Stimulated activated CD8-positive, alpha-beta memory T cell treated with anti-CD3 and anti-CD28 coated beads, Interleukin-2, amount 100 ng/mL, for 48 hours (primary cell): Measurements from ENCODE around the gene CDH13.

ENCODE experiments used
- DNase-seq, 2 donors: peaks; one replicate each; pipeline ENCODE4 v3.0.0-alpha.2; 2020; ENCODE audit warnings: low read depth in 2 of 2

The CDH13 gene

DNA sequence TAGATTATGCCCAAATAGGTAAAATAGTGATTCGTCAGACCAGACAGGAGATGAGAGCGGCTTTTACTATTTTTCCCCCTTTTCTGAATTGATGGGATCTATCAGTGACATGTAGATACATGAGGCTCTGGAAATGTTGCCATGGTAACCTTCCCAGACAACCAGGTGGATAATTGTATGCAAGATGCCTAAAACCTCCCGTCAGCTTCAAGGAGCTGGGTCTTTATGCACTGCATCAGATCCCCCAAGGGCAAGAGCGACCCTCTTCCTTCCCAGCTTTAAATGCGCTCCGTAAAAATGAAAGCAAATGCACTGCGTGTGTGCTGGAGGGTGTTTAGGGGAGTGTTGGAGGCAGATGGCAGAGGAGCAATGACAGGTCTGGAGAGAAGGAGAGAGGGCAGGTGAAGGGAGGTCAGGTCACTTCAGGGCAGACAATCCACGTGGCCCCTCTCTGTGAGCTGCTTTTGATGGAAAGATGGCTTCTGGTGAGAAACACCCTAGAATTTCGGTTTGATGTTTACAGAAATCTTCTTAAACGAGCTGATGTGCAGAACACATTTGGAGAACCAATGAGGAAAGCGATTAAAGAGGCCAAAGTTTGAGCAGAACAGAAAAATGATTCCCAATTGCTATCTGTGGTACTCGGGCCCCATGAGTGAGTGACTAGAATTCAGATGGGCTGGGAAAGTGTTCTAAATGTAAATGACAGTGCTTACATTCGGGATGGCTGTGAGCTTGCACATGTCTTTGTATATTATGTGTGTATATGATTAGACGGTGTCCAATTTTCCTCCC is 719.3 kb downstream of the CDH13 start:
- DNase-seq = no peak

DNA sequence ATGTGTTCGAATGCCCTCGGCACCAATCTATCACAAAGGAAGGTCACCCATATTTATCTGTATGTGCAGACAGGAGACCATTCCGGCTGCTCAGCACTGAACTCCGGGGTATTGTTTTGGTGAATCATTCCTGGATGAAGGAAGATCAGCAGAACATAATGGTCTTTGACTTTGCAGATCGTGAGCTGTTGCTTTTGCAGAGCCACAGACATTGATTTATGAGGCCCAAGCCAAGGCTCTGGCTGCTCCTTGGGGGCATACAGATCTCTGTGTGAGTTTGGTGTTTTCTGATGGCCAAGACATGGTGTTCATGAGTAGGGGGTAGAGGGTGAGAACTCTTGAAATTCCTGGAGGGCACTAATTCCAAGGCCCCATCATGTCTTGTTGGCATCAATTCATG is 722.2 kb downstream of the CDH13 start:
- DNase-seq = no peak

DNA sequence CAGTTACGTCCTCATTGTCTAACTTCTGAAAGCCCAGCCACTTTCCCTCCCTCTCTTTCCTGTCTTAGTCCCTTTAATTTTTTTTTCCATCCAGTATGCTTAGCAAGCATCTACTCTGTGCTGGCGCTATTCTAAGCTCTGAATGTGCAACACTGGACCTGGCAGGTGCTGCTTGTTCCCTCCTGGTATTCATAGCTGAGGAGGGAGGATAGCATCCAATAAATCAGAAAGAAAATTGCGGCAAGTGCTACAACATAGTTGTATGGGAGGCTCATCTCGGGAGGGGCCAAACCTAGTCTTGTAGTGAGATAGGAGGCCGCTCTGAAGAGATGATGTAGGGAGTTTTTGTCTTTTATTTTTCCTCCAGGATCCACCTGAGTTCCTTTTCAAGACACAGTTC is 723.7 kb downstream of the CDH13 start:
- DNase-seq = no peak

DNA sequence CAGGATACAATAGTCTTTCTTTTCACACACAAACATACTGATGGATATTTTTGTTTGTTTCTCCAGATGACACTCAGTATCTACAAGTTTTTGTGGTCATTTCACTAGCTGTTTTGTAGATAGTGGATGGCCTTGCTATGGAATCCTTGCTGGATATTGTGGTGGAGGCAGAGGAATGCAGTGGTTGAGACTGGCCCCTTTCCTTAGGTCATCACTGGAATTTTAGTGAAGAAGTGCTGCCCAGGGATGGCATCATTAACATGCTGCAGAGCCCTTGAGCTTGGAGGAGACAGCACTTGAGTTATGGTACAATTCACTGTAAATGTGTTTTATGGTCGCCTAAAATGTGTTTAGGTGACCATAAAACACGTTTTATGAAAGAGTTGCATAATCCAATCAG is 725.1 kb downstream of the CDH13 start:
- DNase-seq = no peak

DNA sequence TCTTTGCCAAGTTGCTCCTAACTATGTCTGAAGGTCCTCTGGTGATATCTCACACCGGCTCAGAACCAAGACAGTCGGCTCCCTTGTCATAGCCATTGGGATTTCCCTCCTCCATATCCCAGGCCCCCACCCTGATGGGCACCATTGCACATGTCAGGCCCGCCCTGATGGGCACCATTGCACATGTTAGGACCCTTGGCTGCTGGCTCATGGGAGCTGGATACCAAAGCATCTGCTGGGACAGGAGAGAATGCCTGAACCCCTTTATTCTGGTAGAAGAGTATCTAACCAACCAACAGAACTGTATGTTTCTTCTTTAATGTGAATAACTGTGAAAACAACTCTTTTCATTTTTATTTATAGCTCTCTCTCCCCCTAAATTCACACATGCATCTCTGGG is 726.5 kb downstream of the CDH13 start:
- DNase-seq = no peak

DNA sequence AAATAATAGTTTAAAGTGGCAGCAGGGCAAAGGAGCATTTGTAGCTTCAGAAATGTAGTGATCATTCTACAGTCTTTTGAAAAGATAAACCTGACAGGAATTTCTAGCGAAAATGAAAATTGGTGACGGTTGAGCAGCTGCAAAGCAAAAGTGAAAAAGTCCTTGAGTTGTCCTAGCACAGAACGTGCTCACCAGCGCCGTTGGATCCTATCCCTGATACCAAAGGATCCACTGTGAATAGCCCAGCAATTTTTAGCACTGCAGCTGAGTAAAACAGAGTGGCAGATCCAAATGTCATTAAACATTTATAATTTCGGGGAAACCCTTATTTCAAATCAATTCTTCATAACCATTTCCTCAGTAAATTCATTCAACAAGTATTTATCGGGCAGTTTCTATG is 727.2 kb downstream of the CDH13 start:
- no peak for DNase-seq

DNA sequence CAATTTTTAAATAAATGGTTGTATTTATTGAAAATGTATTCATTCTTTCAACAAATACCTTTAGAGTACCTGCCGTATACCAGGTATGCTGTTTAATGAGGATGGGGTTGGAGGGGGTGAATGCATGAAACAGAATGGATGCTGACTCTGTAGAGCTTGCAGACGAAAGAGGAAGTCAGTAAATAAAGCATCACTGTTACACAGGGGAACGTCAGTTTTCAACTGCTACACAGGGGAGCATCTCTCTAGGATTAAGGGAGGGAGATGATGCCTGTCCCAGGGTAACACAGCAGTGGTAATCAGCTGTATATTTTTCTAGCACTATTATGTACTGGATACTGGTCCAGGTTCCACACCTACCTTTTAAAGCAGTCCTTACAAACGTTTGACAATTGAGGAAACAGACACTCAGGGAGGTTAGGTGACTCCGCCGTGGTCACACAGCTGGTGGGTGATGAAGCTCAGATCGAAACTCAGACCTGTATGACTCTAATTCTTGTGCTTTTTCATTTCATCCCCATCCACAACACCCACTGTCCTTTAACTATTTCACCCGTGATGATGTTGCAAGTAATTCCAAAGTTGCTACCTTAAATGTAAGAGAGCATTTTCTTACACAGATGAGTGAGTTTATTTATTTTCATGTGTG is 728.9 kb downstream of the CDH13 start:
- DNase-seq = no peak

DNA sequence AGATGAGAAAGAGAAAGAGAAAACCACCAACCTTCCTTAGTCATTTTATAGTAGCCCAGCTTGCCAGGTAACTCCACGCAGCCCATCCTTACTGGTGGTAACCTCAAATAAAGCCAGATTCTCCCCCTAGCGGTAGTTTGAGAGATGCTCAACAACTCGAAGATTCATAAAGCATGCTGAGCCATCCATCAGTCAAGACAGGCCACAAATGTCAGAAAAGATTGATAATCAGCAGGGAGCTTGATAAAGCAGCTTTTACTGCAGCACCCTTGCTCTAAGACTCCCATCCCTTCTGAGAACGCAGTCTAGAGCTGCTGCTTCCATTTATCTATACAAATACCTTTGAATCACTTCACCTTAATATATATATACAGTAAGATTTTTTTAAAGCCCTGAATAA is 729.5 kb downstream of the CDH13 start:
- no peak for DNase-seq

DNA sequence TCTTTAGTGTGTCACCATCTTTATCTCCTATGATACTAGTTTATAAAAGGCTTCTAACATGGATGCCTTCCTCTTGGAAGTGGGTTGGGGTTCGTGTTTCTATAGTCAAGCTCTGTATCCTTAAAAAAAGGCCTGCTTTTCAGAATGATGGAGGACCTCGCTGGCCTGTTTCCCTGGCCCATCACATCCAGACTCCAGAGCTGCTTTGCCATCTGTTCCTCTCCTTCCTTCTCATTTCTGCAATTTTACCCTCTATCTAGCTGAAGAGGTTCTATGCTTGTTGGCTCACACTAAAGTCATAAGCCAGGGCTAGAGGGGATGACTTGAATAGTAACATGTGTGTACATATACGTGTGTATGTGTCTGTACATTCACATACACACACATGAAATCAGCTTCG is 730.2 kb downstream of the CDH13 start:
- DNase-seq = no peak

DNA sequence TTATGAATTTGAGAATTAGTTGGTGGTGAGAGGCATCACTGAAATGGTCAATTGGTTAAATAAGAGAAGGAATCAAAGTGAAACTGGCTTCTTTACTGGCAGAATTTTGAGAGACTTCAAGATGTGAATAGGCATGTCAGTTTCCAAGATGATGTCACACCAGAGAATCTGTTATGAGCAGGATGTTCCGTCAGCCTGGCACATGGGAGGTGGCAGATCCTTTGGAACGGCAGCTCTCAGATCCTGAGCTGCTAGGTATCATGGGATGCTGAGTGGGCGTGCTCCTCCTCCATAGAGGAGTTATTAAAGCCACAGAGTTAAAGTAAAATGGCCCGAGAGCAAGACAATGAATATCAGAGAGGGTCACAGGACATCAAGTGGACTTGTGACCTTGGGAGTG is 736.8 kb downstream of the CDH13 start:
- DNase-seq = no peak

DNA sequence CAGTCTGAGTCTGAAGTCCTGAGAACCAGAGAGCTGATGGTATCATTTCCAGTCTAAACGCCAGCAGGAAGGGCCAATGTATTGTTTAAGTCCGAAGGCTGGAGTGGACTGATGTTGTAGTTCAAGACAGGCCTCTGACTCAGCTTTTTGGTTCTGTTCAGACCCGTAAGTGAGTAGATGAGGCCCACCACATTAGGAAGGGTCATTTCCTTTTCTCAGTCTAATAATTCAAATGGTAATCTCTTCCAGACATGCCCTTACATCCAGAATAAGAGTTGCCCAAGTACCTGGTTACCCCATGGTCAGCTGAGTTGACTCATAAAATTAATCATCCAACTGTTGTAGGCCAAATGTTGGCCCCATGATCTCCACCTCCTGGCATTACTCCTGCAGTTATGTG is 738.4 kb downstream of the CDH13 start:
- DNase-seq = no peak

DNA sequence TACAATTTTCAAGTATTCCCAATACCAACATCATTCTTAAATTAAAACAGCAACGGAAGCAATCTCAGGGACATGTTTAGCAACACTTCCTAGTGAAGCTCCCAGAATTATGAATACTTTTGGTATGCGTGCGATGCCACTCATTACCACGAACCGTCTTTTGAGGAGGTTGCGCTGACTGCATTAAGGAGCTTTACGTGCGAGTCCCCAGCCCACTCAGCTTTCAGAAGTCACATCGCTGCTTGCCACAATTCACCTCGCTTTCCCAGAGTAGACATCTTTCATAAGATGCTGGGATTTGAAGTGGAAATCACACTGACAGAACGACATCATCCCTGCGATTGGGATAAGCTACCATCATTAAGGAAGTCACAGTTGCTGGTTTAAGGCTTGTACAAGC is 739.5 kb downstream of the CDH13 start:
- no peak for DNase-seq

DNA sequence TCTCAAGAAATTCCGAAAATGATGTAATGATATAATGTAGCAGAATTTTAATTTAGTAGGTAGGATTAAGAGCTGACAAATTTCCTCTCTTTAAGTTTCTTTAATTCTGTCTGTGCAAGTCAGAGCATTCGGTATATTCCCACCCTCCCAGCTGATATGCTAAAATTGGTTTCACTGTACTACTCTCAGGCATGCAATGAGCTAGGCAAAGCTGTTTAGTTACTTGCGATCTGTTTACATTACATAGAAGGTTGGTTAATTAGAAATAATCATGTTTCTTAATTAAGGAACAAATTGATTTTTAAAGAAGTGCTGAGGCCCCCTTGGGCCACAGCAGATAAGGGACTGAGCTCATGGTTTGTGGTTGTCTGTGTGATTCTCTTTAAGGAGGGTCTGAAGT is 748.2 kb downstream of the CDH13 start:
- no peak for DNase-seq

DNA sequence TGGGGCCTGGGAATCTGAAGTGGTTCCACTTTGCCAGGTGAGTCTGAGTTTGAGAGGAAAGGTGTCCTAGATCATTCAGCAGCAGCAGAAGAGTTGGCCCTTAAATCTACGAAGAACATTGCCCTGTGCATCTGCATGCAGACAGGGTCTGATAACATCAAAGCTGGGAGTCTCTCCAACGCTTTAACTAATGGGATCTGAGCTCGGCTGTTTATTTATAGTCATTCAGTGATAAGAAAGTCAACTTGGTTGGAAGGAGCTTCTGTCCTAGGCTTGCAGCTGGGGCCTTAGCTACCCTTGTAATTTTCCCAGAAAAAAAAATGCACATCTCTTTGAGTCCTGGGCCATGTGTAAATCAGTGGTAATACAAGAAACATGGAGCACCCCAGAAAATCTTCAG is 763.0 kb downstream of the CDH13 start:
- DNase-seq = no peak

DNA sequence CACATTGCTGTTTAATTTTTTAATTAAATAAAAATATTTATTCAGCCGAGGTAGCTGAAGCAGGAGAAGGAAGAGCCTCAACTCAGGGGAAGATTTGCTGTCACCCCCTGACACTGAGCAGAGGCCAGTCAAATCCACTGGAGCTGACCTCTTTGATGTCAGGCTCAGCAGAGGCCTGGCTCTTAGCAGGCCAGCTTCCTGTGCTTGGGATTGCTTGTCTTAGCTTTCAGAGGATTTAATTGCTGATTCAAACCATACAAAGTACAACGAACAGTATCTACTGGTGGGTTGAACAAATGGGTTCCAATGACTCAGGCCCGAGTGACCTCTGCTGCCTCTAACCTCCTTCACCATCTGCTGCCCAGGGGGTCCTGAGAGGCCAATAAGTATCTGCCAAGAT is 764.0 kb downstream of the CDH13 start:
- no peak for DNase-seq

DNA sequence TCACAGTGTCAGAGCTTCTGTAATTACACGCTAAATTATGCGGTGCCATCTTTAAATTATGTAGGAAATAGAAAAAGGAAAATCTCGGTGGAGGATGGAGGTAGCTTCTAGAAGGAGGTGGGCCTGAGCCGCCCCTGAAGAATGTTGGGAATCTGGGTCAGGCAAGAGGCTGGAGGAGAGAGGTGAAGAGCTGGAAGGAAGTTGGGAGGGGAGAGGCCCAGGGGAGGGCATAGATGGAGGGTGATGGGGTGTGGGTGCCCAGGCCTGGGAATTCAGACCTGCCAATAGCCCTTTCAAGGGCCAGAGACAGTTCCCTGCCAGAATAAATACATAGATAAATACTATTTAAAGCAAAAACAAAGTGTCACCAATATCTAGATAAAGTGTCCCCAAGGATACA is 766.0 kb downstream of the CDH13 start:
- DNase-seq = no peak

DNA sequence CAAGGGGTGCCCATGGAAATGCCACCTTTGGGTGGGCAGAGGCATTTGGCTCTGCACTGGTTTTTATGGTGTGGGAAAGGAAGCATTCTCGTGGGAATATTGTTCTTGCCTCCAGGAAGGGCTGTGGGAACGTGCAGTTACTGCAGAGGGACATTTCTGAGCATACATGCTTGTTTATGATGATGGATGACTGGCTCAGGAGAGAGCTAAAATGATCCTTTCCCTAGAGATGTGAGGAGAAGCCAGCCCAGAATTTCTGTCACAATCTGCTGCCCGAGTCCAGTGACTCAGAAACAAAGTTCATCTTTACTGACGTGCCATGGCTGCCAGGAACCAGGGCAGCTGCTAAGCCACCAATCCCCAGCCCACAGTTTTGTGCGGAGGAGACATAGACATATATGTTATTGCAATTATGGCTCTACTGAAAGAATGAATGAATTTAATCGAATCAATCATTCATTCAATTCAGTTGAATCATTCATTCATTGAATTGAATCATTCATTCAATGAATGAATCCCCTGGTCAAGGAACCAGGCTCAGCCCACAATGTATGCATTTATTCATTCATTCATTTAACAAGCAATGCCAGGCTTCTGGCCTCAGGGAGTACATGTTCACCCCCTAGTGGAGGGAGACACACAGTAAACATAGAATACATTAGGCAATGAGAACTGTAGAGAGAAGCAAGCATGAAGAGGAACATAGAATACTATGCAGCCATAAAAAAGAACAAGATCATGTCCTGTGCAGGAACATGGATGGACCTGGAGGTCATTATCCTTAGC is 766.6 kb downstream of the CDH13 start:
- no peak for DNase-seq

DNA sequence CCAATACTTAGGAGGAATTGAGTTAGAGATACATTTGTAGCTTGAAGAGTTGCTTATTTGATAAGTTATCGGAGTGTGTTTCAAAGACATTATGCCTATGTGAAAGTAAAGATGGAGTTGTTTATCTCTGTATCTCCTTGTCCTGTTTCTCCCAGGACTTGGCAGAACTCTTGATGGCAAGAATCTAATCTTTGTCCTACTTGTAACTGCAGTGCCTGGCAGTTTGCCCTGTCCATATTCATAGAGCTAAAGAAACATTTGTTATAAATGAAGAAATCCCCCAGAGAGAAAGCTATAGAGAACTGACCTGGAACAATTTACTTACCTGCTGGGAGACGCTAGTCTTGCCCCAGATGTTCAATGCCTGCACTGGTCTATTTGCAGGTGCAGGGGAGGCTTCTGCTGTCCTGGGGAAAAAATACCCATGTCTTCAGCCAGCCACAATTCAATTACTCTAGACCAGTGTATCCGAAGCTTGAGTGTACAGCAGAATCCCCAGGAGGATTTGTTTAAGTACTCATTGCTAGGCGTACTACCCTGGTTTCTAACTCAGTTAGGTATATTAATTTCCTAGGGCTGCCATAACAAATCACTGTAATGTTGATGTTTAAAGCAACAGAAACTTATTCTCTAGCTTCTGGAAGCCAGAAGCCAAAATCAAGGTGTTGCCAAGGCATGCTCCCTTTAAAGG is 771.0 kb downstream of the CDH13 start:
- DNase-seq = no peak

DNA sequence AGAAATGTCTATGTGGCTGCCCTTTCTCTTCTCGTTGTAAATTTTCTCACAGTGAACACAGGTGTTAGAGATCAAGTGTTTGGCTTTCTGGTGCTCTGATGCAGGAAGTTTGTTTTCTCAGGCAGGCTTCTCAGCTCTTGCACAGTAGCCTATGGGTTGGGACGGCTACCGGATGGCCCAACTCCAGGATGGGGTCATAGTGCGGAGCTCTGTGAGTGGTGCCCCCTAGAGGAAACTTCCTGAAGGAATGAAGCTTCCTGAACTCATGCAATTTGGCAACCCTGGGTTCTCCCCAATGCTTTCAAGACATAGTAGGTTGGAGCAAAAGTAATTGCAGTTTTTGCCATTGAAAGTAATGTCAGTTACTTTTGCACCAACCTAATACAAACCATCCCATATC is 773.5 kb downstream of the CDH13 start:
- DNase-seq = no peak

DNA sequence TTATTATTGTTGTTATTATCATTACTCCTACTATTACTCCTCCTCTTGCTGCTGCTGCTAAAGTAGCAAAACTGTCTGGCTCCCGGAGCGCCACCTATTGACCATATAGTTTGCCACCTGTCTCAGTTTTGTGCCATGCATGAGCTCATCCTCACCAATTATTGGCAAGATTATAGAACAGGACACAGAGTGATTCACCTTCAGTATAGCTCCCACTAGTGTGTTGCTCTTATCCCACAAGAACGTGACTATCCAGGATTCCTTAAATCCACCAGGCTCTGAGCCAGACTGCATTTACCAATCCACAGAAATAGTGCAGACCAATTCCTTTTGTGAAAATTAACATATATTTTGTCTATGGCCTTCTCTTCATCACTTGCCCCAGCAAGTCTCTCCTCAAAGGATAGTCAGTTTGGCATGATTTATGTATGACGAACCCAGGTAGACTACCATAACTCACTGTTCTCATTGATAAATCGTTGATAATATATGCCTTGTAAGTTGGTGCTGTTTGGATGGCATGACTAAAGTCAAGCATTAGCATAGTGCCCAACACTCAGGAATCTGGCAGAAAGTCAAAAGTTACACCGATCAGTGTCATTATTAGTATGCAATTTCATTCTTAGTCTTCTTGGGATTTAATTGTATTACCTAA is 775.5 kb downstream of the CDH13 start:
- DNase-seq = no peak

DNA sequence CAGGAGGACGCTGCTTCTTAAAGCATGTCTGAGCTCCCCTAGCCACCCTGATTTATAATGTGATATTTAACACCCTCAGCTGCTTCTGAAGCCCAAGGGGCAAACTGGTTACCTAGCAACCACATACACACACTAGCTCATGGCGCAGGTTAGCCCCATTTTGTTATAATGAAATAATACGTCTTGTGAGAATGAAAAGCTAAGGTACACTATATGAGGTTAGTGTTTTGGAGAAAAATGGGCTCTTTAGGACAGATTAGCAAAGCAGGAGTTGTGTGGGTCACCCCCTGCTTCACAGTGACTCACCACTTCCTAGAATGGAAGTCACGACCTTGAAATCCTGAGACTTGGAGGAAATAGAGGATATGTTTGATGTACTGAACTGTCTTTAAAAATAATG is 776.2 kb downstream of the CDH13 start:
- no peak for DNase-seq

DNA sequence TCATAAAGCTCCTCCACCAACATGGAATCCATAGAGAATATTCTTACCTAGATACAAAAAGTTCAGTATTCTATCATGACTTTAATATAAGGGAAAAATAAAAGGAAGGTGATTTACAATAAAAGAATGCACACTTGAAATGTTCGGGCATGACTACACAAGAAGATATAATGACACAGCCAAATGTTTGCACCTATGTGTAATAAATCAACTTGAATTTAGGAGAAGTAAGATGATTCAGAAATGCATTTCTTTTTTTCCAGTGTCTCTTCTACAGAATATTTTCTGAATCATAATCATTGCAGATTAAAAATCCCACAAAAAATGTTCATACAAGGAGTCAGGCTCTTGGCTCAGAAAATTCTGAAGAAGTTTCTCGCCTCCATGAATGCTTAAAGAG is 777.0 kb downstream of the CDH13 start:
- DNase-seq = no peak
